ENCODE measurements around the gene DDAH2.
"Not testable (repeated sequence)": the region's sequence is repeated elsewhere in the genome, so short reads cannot be mapped to it uniquely, and the experiment has no call there.

DDAH2 gene

DNA sequence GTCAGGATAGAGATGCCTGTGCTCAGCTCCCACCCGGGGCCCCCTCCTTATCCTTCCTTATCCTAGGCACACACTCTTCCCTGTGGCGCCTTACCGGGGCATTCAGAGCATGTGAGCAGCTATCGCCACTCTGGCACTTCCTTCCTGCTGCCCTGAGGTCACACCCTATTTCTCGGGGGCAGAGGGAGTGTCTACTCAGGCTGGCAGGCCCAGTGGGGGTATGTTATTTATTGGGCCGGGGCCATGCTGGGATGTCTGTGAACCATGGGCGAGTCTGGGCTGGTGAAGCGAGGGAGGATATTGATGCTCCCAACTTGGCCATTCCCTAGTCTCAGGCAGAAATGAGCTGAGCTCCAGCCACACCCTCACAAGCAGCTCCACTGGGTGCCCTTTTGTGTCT, 17.9 kb downstream of the DDAH2 start:
- no peaks in the 10 kb centered on the region for H3K27me3 ChIP-seq (replicated peaks)
- in situ Hi-C loops (cut with HindIII; ENCODE audit: low pct_ligation_motif_present, low sequenced_read_pairs): no loop called here
- H3K36me3 ChIP-seq (replicated peaks): no peaks in the 10 kb centered on the region
- DNase-seq: no peak
- H3K4me3 ChIP-seq (ENCODE audit: low read depth, low read length): no peak overlapping the region
- TF ChIP-seq CTCF (IDR thresholded peaks at IDR 0.05; ENCODE audit: low read depth, low read length, missing control alignments): no peak
- H3K27ac ChIP-seq: no peak overlapping the region

- Histone ChIP-seq H3K27ac (no peak overlapping the region), H3K27me3 (replicated peaks) (no peaks in the 10 kb centered on the region), H3K4me3 (ENCODE audit: low read depth, low read length) (no peak overlapping the region), H3K36me3 (replicated peaks) (no peaks in the 10 kb centered on the region)
- no peak for TF ChIP-seq CTCF (IDR thresholded peaks at IDR 0.05; ENCODE audit: low read depth, low read length, missing control alignments)
- DNase-seq: no peak
- in situ Hi-C loops (cut with HindIII; ENCODE audit: low pct_ligation_motif_present, low sequenced_read_pairs): no loop called here
Observed at GRCh38 chr6:31710523-31711219, 18.4 kb downstream of the DDAH2 start.

- DNase-seq; H3K4me3 ChIP-seq (ENCODE audit: low read depth, low read length); H3K27ac ChIP-seq; H3K36me3 ChIP-seq (replicated peaks); in situ Hi-C loops (cut with HindIII; ENCODE audit: low pct_ligation_motif_present, low sequenced_read_pairs); H3K27me3 ChIP-seq (replicated peaks): not testable (repeated sequence)
Observed at GRCh38 chr6:31709157-31709556, 19.9 kb downstream of the DDAH2 start.

- Histone ChIP-seq H3K4me3 (ENCODE audit: low read depth, low read length) (no peak overlapping the region), H3K36me3 (replicated peaks) (no peaks in the 10 kb centered on the region), H3K27me3 (replicated peaks) (no peaks in the 10 kb centered on the region), H3K27ac (no peak overlapping the region)
- TF ChIP-seq CTCF (IDR thresholded peaks at IDR 0.05; ENCODE audit: low read depth, low read length, missing control alignments): no peak
- no peak for DNase-seq
- in situ Hi-C loops (cut with HindIII; ENCODE audit: low pct_ligation_motif_present, low sequenced_read_pairs): no loop called here
Observed at GRCh38 chr6:31708224-31708623, 20.9 kb downstream of the DDAH2 start.

GRCh38 chr6:31707701-31708100, 21.4 kb downstream of the DDAH2 start:
- no peak overlapping the region for H3K27ac ChIP-seq
- no peak for TF ChIP-seq CTCF (IDR thresholded peaks at IDR 0.05; ENCODE audit: low read depth, low read length, missing control alignments)
- in situ Hi-C loops (cut with HindIII; ENCODE audit: low pct_ligation_motif_present, low sequenced_read_pairs): no loop called here

GRCh38 chr6:31706599-31706998, 22.5 kb downstream of the DDAH2 start, which contains the start of gene LY6G6F:
TSS of gene LY6G6F (plus strand) at chr6:31706866. CDS start at chr6:31706907, 41 bp downstream.
- TF ChIP-seq CTCF (IDR thresholded peaks at IDR 0.05; ENCODE audit: low read depth, low read length, missing control alignments): no peak
- DNase-seq: no peak
- Histone ChIP-seq H3K36me3 (replicated peaks) (no peaks in the 10 kb centered on the region), H3K27me3 (replicated peaks) (no peaks in the 10 kb centered on the region), H3K27ac (no peak within 1 kb of the TSS), H3K4me3 (ENCODE audit: low read depth, low read length) (no peak within 1 kb of the TSS)
- in situ Hi-C loops (cut with HindIII; ENCODE audit: low pct_ligation_motif_present, low sequenced_read_pairs): no loop called here

More at GRCh38 chr6:31707701-31708100, 21.4 kb downstream of the DDAH2 start:
- Histone ChIP-seq H3K4me3 (ENCODE audit: low read depth, low read length) (no peak overlapping the region), H3K36me3 (replicated peaks) (no peaks in the 10 kb centered on the region), H3K27me3 (replicated peaks) (no peaks in the 10 kb centered on the region)
- no peak for DNase-seq
